Measurements from ENCODE around the gene ILF3. TPM values are rescaled to one million over a fixed set of nuclear protein-coding genes. Genes with fewer than 3 reads are reported as not detected.

The ILF3 gene
- total RNA-seq, 3 donors from 2014 or later = 80.2 to 166 (median 115) TPM

DNA sequence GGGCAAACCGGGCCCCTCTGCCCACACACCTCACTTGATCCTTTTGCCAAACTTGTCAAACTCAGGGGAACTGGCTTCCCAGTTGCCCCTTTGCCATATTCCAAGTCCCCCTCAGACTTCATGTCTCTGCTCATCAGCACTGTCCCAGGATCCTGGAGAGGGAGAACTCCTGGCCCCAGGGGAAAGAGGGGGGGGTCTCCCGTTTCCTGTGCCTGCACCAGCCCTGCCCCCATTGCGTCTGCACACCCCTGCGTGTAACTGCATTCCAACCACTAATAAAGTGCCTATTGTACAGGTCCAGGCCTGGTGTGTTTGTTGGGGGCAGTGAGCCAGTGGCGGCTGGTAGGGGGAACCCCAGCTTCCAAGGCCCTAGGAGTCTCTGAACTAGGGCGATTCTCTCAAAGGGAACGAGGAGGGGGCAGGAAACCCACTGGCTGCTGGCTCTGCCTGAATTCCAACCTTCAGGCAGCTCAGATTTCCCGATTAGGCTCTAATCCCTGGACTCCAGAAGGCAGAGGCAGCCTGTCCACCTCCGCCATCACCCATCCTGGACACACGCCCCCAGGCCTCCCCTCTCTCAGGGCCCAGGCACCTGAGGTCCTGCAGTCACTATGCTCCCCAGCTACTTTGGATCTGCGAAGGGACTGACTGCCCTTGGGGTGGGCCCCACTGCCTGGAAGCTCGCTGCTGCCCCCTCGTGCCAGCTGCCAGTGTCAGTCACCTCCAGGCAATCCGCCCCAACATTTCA is 9.7 kb upstream of the ILF3 start:
- peak overlapping the region; percentile 84 to 89 for H3K27ac ChIP-seq
- H3K27me3 ChIP-seq = no peaks in the 10 kb centered on the region
- peaks cover 11 to 13% of the 10 kb centered on the region in 2 donors for H3K4me1 ChIP-seq
- TF ChIP-seq POLR2A (IDR thresholded peaks at IDR 0.05) (no peak), POLR2AphosphoS5 (IDR thresholded peaks at IDR 0.05) (peak in 2 of 3 donors; percentile 49 to 55)
- TF ChIP-seq, protein P1, sequence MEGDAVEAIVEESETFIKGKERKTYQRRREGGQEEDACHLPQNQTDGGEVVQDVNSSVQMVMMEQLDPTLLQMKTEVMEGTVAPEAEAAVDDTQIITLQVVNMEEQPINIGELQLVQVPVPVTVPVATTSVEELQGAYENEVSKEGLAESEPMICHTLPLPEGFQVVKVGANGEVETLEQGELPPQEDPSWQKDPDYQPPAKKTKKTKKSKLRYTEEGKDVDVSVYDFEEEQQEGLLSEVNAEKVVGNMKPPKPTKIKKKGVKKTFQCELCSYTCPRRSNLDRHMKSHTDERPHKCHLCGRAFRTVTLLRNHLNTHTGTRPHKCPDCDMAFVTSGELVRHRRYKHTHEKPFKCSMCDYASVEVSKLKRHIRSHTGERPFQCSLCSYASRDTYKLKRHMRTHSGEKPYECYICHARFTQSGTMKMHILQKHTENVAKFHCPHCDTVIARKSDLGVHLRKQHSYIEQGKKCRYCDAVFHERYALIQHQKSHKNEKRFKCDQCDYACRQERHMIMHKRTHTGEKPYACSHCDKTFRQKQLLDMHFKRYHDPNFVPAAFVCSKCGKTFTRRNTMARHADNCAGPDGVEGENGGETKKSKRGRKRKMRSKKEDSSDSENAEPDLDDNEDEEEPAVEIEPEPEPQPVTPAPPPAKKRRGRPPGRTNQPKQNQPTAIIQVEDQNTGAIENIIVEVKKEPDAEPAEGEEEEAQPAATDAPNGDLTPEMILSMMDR (IDR thresholded peaks at IDR 0.05) = peak; percentile 80 to 98 (median 93)
- H3K4me3 ChIP-seq = peak overlapping the region in 1 of 3 donors; percentile 10
- intact Hi-C loops (cut with DNase I; ENCODE audit: low total_unique reads) = no loop called here
- no peaks in the 10 kb centered on the region for H3K36me3 ChIP-seq
- no peaks in the 10 kb centered on the region for H3K9me3 ChIP-seq
- DNase-seq (ENCODE audit: low spot score in 2 of 2) = peak; percentile 82 to 88

DNA sequence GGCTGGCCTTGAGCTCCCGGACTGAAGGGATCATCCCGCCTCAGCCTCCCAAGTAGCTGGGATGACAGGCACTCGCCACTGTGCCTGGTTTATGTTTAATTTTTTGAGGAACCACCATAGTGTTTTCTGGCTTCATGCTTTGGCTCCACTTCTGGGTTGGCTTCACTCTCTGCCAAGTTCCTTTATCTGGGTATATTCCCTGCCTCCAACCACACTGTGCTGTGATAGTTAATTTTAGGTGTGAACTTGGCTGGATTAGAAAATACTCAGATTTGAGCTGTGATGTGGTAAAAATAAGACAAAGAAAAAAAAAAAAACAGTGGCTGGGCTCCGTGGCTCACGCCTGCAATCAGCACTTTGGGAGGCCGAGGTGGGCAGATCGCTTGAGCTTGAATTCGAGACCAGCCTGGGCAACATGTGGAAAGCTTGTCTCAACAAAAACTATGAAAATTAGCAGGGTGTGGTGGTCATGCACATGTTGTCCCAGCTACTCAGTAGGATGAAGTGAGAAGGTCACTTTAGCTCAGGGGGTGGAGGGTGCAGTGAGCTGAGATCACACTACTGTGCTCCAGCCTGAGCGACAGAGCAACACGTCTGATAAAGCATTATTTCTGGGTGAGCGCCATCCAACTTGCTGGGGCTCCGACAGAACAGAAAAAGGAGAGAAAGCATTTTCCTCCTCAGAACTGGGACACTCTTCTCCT is 7.5 kb upstream of the ILF3 start:
- H3K27ac ChIP-seq = no peak overlapping the region
- H3K36me3 ChIP-seq = no peaks in the 10 kb centered on the region
- no peaks in the 10 kb centered on the region for H3K9me3 ChIP-seq
- intact Hi-C loops (cut with DNase I; ENCODE audit: low total_unique reads) = no loop called here
- H3K27me3 ChIP-seq = no peaks in the 10 kb centered on the region
- TF ChIP-seq POLR2A (IDR thresholded peaks at IDR 0.05) = no peak
- TF ChIP-seq, protein P1 (IDR thresholded peaks at IDR 0.05) = no peak
- no peak for TF ChIP-seq POLR2AphosphoS5 (IDR thresholded peaks at IDR 0.05)
- DNase-seq (ENCODE audit: low spot score in 2 of 2) = no peak
- no peak overlapping the region for H3K4me3 ChIP-seq
- peaks cover 11 to 13% of the 10 kb centered on the region in 2 donors for H3K4me1 ChIP-seq

DNA sequence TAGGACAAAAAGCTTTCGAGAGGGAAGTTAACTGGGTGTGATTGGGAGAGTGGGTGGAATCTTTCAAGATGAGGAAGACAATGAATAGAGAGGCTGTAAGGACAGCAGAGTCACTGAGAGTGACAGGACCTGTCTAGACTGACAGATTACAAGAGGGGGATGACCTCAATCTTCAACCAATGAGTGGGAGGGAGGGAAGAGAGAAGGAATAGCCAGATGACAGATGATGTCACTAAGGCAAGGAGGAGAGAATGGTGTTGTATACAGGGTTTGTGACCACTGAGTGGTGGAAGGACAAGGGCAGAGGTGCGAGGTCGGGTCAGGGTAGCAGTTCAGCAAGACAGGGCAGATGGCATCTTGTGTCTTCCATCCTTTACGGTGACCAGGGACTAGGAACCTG is 5.8 kb upstream of the ILF3 start:
- intact Hi-C loops (cut with DNase I; ENCODE audit: low total_unique reads) = no loop called here

DNA sequence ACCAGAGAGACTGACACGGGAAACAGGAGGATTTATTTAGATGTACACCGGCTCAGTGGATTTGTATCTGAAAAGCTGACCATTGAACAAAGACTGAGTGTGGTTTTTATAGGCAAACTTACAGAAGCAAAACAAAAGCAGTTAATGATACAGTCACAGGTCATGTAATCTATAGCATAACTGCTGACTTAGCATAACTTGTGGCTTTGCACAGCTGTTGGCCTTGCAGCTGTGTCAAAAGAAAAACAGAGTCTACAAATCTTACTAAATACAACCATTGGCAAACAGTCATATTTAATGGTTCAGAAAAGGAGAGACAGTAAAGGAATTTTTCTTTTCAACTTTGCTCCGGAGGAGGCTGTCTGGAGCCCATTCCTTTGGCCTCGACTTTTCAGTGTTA is 2.3 kb upstream of the ILF3 start:
- Histone ChIP-seq H3K4me1 (peaks cover 0 to 13% of the 10 kb centered on the region in 2 donors), H3K36me3 (no peaks in the 10 kb centered on the region), H3K27me3 (no peaks in the 10 kb centered on the region), H3K9me3 (no peaks in the 10 kb centered on the region), H3K4me3 (no peak overlapping the region), H3K27ac (no peak overlapping the region)
- intact Hi-C loops (cut with DNase I; ENCODE audit: low total_unique reads) = loop anchor here (5.0 kb wide), 1 partner anchor 70 kb away; no protein-coding TSS in a partner anchor
- TF ChIP-seq, protein P1 (IDR thresholded peaks at IDR 0.05) = no peak
- no peak for DNase-seq (ENCODE audit: low spot score in 2 of 2)

More for the DNA sequence above, 5.8 kb upstream of the ILF3 start:
- Histone ChIP-seq H3K27me3 (no peaks in the 10 kb centered on the region), H3K4me1 (peaks cover 10 to 11% of the 10 kb centered on the region in 2 donors), H3K4me3 (no peak overlapping the region), H3K9me3 (no peaks in the 10 kb centered on the region), H3K27ac (no peak overlapping the region), H3K36me3 (no peaks in the 10 kb centered on the region)
- DNase-seq (ENCODE audit: low spot score in 2 of 2) = no peak
- TF ChIP-seq POLR2AphosphoS5 (IDR thresholded peaks at IDR 0.05) (no peak), POLR2A (IDR thresholded peaks at IDR 0.05) (no peak)
- TF ChIP-seq, protein P1 (IDR thresholded peaks at IDR 0.05) = no peak

DNA sequence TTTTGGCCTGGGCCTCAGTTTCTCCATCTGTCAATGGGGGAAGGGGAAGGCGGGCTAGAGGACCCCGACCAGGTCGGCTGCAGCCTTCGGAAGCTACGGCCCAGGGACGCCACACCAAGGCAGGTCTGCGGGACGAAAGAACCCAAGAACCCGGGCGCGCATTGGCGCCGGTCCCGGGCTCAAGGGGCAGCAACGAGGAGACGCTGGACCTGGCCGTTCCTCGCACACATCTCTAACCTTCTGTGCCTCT is 739 bp upstream of the ILF3 start:
- intact Hi-C loops (cut with DNase I; ENCODE audit: low total_unique reads) = loop anchor here (5.0 kb wide), 1 partner anchor 71 kb away; no protein-coding TSS in a partner anchor
- no peak for TF ChIP-seq POLR2AphosphoS5 (IDR thresholded peaks at IDR 0.05)
- TF ChIP-seq, protein P1 (IDR thresholded peaks at IDR 0.05) = no peak
- TF ChIP-seq POLR2A (IDR thresholded peaks at IDR 0.05) = no peak

More for the DNA sequence above, 739 bp upstream of the ILF3 start:
- Histone ChIP-seq H3K27ac (peak overlapping the region; percentile 99), H3K36me3 (no peaks in the 10 kb centered on the region), H3K9me3 (no peaks in the 10 kb centered on the region), H3K4me3 (peak overlapping the region; percentile 96 to 100 (median 98)), H3K4me1 (peaks cover 0 to 13% of the 10 kb centered on the region in 2 donors), H3K27me3 (no peaks in the 10 kb centered on the region)
- no peak for DNase-seq (ENCODE audit: low spot score in 2 of 2)
